Inferior parietal cortex (tissue), 1 donor: ENCODE results near the gene PSMB11.
A peak's percentile ranks its signal among the peaks of the same experiment; 100 is the strongest.

Experiments
- DNase-seq: peaks from one replicate; pipeline ENCODE4 v3.0.0-alpha.2; 2016; ENCODE audit errors: extremely low spot score

The PSMB11 gene

DNA sequence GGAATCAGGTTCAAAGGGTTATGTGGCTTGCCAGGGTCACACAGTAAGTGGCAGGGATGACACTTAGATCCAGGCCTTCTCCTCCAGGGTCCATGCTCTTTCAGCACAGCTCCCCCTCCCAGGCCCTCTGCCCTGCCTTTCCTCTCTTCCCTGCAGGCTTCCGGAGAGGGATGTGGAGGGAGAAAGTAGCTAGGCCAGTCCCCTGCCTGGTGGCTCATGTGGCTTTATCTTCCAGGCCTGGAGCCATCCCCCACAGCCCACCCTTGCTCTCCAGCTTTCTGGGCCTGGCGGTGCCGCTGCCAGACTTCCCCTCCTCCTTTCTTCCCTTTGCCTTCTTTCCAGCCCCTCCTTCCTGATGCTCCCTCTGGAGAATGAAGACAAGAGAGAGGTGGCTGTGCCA lies 1.7 kb downstream of the PSMB11 start:
- no peak for DNase-seq

DNA sequence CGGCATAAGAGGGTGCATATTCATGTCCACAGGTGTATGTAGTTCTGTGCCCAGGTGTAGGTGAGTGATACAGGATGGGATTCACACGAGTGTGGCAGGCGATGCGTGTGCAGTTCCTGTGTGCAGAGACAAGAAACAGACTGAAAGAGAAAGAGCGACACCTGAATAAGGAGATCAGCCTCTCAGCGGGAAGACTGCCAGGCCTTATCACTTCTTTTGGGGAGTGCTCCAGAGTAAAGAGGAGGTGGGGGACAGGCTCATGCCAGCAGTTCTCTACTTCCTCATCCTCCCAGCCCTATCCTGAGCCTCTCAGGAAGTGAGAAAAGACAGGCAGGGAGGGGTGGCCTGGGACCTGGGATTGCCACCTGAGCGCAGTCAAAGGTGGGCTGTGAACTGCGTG lies 2.8 kb downstream of the PSMB11 start:
- DNase-seq, result no peak

DNA sequence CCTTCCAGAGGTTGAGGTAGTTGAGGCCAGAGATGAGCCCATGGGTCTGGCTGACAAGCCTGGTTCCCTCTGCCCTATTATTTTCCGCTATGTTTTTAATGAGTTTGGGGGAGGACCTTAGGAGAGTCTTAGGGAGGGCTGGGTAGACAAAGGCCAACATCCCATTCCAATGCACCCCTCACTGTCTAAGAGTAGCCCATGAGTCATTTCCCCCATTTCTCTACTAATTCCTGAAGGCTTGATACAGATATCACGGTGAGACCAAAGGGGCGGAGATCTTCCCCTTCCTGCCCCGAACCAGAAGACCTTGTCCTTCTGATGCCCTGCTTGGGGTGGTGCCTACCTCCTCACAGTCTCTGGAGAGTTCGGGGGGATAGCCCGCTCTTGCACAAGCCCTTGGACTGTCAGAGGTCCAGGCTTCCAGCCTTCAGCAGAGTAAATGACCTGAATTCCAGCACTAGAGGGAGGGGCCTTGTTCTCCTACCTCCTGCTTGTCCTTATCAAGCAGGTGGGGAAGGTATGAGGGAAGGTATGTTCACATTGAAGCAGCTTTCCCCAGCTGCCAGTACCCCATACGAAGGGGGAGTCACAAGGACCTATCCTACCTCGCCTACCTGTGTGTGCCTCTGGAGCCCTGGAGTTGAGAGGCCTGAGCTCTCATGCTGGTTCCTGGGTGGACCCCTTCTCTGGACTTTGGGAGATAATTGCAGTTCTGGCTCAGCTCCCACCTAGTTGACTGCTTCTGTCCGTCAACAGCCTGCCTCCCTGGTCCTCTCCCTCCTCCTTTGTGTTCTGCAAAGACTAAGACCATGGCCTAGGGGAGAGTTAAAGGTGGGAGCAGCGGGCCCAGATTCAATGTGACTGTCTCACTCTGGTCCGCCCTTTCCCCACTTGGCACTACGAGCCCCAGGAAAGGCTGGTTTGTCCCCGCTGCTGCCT lies 3.7 kb downstream of the PSMB11 start:
- no peak for DNase-seq

DNA sequence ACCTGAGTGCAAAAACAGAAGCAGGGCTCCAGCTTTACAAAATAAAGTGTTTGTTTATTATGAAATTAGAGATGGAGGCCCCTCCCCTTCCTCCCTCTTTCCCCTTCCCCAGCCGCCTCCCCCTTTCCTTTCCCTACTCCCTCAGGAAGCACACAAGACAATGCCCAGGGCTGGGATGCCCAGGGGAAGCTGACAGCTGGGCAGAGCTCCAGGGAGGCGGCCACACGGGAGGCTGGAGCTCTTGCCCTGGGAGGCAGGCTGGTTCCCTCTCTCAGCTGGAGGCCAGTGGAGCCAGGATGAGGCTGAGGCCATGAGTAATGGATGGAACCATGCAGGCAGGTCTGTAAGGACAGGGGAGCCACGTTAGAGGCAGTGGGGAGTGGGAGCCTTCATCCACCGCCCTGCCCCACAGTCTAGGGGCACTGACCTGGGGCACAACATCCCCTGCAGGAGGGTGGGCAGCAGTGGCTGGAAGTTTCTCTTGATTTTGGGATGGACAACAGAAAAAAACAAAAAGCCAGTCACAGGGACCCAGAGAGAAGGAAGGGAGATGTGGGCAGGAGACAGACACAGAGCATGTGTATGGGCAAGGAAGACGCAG lies 5.1 kb downstream of the PSMB11 start:
- DNase-seq, result no peak

DNA sequence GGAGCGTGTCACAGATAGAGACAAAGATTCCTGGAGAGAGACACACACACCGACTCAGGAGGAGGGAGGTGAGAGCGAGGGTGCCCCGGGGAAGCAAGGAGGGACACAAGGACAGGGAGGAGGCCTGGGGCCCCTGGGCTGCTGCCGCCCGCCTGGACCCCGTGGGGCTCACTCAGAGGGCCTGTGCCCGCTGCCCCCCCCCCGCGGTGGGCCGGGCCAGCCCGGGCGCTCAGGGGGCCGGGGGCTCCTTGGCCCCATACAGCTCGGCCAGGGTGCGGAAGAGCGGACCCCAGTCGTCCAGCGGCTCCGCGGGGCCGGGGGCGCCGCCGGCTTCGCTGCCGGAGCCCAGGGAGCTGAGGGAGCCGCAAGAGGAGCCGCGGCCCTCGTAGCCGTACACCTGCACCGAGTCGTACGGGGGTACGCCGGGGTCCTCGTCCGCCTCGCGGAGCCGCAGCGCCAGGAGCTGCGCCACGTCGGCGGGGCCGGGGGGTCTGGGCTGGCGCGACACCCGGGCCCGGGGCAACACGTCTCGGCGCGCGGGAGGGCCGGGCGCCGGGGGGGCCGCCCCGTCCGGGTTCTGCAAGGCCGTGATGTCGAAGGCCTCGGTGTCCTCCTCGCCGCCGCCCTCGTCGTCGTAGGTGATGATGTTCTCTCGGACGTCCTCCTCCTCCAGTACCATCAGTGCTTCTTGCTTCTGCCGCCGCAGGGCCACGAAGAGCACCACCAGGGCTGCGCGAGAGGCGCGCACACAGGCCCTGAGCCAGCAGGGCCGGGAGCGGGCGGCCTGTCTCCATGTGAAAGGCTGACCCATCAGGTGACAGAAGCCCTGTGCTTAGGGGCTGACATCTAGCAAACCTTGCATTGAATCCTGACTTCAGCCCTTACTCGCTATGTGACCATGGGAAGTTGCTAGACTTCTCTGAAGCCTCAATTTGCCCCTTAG lies 6.0 kb downstream of the PSMB11 start:
- DNase-seq, result no peak

DNA sequence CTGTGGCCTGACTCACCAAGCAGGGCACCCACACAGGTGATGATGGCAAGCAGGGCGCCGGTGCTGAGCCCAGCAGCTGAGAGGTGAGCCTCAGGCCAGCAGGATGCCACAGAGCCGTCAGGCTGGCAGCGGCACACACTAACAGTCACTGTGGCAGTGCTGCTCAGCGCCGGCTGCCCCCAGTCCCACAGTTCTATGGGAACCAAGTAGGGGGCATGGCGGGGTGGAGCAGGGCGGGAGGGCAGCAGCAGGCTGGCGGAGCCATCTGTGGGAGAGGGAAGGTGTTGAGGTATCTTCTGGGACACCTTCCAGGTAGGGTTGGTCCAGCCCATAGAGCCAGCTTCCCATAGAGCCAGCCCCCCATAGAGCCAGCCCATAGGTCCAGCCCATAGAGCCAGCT lies 7.0 kb downstream of the PSMB11 start:
- no peak for DNase-seq

DNA sequence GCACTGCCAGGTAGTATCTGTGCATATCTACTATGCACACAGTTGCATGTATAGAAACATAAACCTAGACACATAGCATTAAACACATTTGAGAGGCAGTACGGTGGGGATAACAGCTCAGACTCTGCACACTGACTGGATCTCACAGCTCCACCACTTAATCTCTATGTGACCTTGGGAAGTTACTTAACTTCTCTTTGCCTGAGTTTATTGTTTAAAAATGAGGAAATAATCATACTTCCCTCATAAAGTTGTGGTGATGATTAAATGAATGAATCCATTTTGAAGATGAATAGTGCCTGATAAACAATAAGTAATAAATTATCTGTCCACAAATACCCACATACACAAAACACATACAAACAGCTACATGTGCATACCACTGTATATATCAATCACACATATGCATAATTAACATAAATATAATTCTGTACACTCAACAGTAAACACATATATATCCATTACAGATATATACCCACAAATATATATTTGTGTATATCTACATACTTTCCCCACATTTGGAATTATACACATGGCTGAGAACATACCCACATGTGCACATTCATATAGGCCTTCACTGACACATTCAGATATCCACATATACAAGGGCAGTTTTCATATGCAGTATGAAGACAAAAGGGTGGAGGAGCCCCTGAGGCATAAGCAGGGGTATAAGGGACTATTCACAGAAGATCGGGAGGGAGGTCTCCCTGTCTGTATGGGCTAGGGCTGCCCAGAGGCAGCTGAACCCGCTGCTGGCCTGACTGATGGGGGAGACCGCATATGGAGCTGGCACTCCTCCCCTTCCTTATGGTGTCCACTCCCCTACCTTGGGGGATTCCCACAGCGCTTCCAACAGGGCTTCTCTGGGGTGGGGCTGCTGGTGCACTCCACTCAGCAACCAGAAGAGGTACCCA lies 9.4 kb downstream of the PSMB11 start:
- DNase-seq, result no peak

DNA sequence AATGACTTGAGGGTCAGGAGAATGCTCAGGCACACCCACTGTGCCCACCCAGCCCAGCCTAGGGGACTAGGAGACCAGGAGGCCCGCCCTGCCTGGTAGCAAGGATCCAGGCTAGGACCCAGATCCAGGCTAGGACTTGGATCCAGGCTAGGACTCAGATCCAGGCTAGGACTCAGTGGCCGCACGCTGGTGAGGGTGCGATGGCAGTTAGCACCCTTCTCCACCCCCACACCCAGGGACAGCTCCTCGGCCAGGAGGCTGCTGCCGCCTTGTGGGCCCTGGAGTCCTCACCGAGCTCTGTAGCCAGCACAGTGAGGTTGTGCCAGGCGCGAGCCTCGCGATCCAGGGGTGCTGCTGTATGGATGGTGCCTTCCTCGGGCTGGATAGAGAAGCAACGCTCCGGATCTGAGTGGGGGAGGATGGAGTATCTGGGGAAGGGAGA lies 10.2 kb downstream of the PSMB11 start:
- DNase-seq, result no peak

DNA sequence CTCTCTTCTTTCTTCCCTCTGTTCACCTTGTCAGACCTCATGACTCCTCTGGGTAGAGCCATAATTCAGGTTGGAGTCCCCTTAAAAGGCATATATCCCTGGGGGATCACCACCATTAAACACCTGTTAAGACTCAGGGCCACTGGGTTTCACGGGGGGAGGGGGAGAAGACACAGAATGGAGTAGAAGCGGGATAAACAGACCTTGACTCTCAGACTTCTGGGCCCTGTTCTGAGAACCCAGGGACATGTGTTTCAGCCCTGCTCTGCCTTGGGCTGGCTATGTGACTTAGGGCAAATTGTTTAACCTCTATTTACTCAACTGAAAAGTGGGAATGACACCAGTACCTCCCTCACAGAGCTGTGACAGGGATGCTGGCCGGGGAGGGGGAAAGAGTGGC lies 10.7 kb downstream of the PSMB11 start:
- DNase-seq, result no peak

DNA sequence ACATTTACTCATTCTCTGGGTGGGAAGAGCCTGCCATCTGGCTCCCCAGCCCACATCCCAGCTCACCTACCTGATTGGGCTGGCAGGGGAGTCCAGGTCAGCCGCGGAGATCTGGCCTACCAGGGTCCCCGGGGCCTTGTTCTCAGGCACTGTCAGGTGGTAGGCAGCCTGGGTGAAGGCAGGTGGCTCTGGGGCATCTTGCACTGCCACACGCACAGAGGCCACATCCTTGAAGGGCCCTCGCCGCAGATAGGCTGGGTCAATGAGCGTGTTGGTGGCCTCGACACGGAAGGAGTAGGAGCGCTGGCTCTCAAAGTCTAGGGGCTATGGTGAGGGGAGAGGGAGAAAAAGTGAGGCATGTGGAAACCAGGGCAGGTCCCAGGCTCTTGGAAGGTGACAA lies 11.4 kb downstream of the PSMB11 start:
- no peak for DNase-seq

DNA sequence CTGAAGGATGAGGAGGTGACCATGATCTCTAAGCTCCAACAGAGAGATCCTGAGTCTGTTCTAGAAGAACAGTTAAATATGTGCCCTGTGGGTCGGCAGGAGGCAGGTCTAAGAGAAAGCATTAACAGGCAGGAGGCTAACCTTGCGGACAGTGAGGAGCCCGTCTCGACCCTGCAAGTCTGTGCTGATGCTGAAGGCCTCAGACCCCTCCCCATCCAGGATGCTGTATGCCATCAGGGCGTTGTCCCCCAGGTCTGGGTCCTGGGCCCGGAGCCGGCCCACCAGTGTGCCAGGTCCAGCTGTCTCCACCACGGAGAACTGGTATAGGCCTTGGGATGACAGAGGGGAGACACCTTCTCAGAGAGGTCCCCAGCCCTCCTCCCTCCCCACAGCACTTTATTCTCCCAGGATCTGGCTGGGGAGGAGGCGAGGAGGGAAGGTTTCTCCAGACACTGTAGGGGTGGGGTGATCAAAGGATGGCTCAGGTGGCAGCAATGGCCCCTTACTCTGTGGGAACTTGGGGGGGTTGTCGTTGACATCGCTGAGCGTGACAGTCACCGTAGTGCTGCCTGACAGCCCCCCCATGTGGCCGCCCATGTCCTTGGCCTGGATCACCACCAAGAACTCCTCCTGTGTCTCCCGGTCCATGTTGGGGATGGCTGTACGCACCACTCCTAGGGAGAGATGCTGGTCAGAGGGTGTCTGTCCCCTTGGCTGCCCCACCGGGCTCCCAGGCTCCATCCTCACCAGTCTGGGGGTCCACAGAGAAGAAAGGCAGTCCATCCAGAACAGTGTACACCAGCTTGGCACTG lies 12.2 kb downstream of the PSMB11 start:
- DNase-seq, result no peak

DNA sequence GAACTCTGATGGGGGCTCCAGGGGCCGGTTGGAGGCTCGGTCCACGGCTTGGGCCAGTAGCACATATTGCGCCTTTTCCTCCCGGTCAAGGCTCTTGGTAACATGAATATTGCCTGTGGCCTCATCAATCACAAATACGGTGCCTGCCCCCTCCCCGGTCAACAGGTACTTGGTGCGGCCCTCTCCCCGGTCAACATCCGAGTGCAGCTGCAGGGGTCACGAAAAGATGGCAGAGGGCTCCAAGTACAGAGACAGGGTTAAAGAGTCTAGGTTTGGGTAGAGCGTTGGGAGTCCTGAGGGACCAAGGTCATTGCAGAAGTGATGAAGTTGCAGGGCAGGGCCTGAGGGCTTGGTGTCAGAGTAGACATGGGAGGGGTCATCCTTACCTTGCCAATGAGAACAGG lies 13.1 kb downstream of the PSMB11 start:
- no peak for DNase-seq

DNA sequence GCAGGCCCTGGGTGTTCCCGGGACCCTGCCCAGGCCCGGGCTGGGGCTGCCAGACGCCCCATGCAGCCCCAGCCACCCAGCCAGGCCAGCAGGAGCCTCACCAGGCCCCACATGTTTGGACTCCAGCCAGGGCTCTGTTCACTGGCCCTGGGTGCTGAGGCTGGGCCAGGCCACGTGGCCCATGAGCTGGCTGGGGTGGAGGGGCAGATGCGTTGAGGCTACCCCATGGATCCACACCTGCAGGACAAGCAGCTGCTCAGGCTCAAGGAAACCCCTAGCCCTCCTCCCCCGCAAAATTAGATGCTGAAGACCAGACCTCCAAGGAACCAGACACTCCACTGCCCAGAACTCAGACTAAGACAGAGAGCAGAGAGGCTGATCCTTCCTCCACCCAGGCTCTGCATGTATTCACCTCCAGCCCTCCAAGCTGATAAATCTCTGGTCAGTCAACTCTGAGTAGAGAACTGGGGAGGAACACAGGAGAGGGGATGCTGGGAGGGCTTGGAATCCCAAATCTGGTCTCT lies 13.7 kb downstream of the PSMB11 start:
- DNase-seq, result no peak

DNA sequence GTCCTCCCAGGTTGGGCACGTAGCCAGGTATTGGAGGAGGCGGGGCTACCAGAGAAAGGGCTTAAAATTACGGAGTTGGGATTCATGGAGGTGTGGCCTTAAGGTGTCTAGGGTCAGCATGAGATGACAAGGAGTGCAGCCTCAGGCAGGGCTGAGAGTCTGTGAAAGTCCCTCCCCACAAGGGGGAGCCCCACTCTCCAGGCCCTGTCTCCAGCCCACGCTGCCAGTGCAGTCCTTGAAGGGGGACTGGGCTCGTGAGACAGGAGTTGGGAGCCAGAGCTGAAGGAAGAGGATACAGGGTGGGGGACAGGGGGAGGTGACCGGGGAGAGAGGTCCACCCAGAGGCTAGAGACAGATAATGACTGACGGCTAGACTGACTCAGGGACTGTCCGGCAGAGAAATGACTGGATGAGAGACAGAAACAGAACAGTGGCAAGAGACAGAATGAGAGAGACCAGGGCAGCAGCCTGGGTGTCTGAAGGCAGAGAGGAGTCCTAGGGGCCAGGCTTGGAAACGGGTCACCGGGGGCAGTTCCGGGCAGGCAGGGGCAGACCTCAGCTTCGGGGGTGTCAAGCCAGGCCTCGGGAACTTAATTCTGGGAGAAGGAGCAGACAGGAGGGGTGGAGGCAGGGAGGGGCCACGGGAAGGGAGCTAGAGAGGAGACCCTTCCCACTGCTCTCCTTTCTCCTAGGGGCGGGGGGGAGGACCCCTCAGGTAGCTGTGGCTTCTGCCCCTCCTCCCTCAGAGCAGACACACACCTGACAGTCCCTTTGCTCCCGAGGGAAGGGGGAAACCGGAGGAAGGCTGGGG lies 14.3 kb downstream of the PSMB11 start:
- DNase-seq, result no peak

DNA sequence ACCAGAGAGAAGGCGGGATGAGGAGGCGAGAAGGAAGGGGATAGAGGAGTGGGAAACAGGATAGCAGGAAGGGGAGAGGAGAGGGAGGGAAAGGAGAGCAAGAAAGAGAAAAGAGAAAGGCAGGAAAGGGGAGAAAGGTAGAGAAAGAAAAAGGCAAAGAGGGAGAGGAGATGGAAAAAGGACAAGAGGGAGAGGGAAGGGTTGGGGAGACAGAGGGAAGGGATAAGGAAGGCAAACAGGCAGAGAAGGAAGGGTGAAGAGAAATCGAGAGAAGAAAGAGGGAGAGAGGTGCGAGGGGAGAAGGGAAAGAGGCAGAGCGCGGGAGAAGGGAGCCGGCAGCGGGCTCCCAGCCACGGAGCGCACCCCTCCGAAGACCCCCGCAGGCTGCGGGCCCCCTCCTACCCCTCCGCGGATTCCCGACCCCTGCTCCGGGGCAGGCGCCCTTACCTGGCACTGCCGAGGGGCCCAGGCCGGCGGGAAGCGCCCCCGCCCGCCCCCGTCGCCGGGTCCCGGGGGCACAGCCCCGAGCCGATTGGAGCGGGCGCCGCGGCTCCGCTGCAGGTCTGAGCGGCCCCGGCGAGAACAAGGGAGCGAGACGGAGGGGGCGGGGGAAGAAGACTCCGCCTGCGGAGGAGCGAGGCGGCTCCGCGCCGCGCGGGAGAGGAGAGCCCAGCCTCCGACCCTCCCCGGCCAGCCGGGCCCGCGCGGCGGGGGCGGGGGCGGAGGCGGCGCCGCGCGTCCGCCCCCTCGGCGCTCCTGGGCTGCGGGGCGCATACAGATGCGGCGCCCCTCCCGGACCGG lies 15.1 kb downstream of the PSMB11 start, which contains the start of gene CDH24:
Gene CDH24, minus strand, starts transcription at position 565 of the 801 bp plus-strand sequence. CDS start 1,787 bp downstream, outside the sequence.
- DNase-seq, result no peak

DNA sequence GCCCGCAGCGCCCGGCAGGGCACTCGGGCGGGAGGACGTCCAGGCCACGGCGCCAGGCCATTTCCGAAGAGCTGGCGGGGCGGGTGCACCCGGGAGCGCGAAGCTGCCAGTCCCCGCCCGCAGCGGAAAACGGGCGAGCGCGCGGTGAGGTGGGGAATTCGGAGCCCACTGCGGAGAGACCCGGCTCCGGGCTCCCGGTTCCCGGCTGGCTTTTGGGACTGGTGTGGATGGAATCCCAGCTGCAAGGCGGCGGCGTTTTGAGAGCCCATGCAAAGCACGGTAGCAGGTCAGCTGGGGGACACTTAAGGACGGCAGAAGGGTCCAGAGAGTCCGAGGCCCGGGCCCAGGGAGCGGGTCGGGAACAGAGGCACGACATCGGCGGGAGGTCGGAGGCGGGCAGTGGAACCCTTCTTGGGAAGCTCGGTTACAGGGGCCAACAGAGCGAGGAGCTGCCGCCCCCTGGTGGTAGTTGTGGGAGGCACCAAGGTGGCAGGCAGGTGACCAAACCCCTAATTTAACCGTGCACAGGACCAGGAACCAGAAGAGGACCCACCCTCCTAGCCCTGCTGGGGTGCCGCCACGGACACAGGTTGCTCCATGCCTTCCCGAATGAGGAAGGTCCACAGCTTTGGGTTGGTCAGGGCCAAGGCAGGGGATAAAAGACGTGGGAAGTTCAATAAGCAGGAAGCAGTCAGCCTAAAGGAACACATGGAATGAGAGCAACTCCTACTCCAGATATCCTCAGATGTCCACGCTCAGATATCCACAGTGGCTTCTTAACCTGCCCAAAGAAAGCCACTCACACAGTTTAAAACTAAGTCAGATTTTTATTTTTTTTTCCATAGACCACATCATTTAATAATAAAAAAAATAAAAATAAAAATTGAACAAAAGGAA lies 16.0 kb downstream of the PSMB11 start:
- peak; percentile 89 for DNase-seq
